T-helper 1 cell treated with Interleukin-12 subunit alpha and Interleukin-12 subunit beta and Interleukin-4 antibody, amounts not matched to agents 30 μg/mL and 1 μg/mL, for 36 hours (primary cell): ENCODE data around the gene SLC25A18.

Experiments used
- H3K27ac Mint-ChIP-seq: one replicate; pipeline ENCODE4 v1.8.0; 2021; ENCODE audit warnings: mild to moderate bottlenecking, mixed read lengths
- H3K27me3 Mint-ChIP-seq: one replicate; pipeline ENCODE4 v1.8.0; 2021; ENCODE audit warnings: low read depth, mixed read lengths
- H3K36me3 Mint-ChIP-seq: one replicate; pipeline ENCODE4 v1.8.0; 2021; ENCODE audit warnings: low read depth, mixed read lengths
- H3K4me1 Mint-ChIP-seq: one replicate; pipeline ENCODE4 v1.8.0; 2021; ENCODE audit warnings: low read depth, mixed read lengths
- H3K4me3 Mint-ChIP-seq: one replicate; pipeline ENCODE4 v1.8.0; 2021; ENCODE audit warnings: mild to moderate bottlenecking, moderate library complexity, mixed read lengths
- H3K9me3 Mint-ChIP-seq: one replicate; pipeline ENCODE4 v1.8.0; 2021; ENCODE audit warnings: mixed read lengths

Gene SLC25A18

GRCh38 chr22:17638432-17639246, 75.3 kb downstream of the SLC25A18 start, which contains the start of gene BCL2L13:
Gene BCL2L13 (plus strand): TSS chr22:17638757. CDS start chr22:17655712, 16,955 bp downstream.
- H3K4me1 Mint-ChIP-seq, result peaks cover 24% of the 10 kb centered on the region
- H3K27ac Mint-ChIP-seq, result peak within 1 kb of the TSS; percentile 99
- no peaks in the 10 kb centered on the region for H3K27me3 Mint-ChIP-seq
- H3K4me3 Mint-ChIP-seq, result peak within 1 kb of the TSS; percentile 94
- peaks cover 11% of the 10 kb centered on the region for H3K36me3 Mint-ChIP-seq
- H3K9me3 Mint-ChIP-seq, result no peaks in the 10 kb centered on the region

GRCh38 chr22:17639247-17639741, 76.0 kb downstream of the SLC25A18 start:
- no peaks in the 10 kb centered on the region for H3K27me3 Mint-ChIP-seq
- H3K27ac Mint-ChIP-seq, result peak overlapping the region; percentile 99
- H3K4me1 Mint-ChIP-seq, result peaks cover 24% of the 10 kb centered on the region
- H3K4me3 Mint-ChIP-seq, result peak overlapping the region; percentile 94
- H3K9me3 Mint-ChIP-seq, result no peaks in the 10 kb centered on the region
- peaks cover 11% of the 10 kb centered on the region for H3K36me3 Mint-ChIP-seq
